ENCODE measurements around the gene DIP2C. TPM values are rescaled to one million over a fixed set of nuclear protein-coding genes. Genes with fewer than 3 reads are reported as not detected.

Gene DIP2C
- total RNA-seq, 2 experiments from 2014 or later: 2.0 to 2.3 TPM

- Mint-ChIP-seq H3K4me3 (no peak overlapping the region), H3K4me1 (peaks cover 4% of the 10 kb centered on the region), H3K27ac (no peak overlapping the region), H3K27me3 (peaks cover 8% of the 10 kb centered on the region), H3K9me3 (no peaks in the 10 kb centered on the region), H3K36me3 (ENCODE audit: low read depth) (no peaks in the 10 kb centered on the region)
- POLR2A ChIA-PET: no interaction called here
- CTCF ChIA-PET: no interaction called here
- no peak for DNase-seq
Observed at GRCh38 chr10:677750-678661, 11.5 kb downstream of the DIP2C start.

- ChIA-PET CTCF (no interaction called here), POLR2A (no interaction called here)
- Mint-ChIP-seq H3K4me3 (no peak overlapping the region), H3K9me3 (no peaks in the 10 kb centered on the region), H3K27me3 (peaks cover 8% of the 10 kb centered on the region), H3K27ac (no peak overlapping the region), H3K4me1 (peaks cover 4% of the 10 kb centered on the region), H3K36me3 (ENCODE audit: low read depth) (no peaks in the 10 kb centered on the region)
- no peak for DNase-seq
Observed at GRCh38 chr10:677038-677437, 12.4 kb downstream of the DIP2C start.

- CTCF ChIA-PET: no interaction called here
- POLR2A ChIA-PET: no interaction called here
- Mint-ChIP-seq H3K9me3 (no peaks in the 10 kb centered on the region), H3K27ac (no peak overlapping the region), H3K4me3 (no peak overlapping the region), H3K27me3 (peaks cover 8% of the 10 kb centered on the region), H3K4me1 (peaks cover 4% of the 10 kb centered on the region), H3K36me3 (ENCODE audit: low read depth) (no peaks in the 10 kb centered on the region)
- DNase-seq: no peak
Observed at GRCh38 chr10:676178-676577, 13.3 kb downstream of the DIP2C start.

- H3K4me3 Mint-ChIP-seq: no peak overlapping the region
- H3K36me3 Mint-ChIP-seq (ENCODE audit: low read depth): no peaks in the 10 kb centered on the region
- H3K27ac Mint-ChIP-seq: no peak overlapping the region
- H3K9me3 Mint-ChIP-seq: no peaks in the 10 kb centered on the region
- ChIA-PET CTCF (no interaction called here), POLR2A (no interaction called here)
- H3K4me1 Mint-ChIP-seq: peaks cover 4% of the 10 kb centered on the region
- H3K27me3 Mint-ChIP-seq: peaks cover 8% of the 10 kb centered on the region
- no peak for DNase-seq
Observed at GRCh38 chr10:675532-675931, 13.9 kb downstream of the DIP2C start.

GRCh38 chr10:673492-673891 is 16.0 kb downstream of the DIP2C start:
- peaks cover 8% of the 10 kb centered on the region for H3K27me3 Mint-ChIP-seq
- H3K27ac Mint-ChIP-seq: no peak overlapping the region
- no peak for DNase-seq
- CTCF ChIA-PET: no interaction called here
- peaks cover 4% of the 10 kb centered on the region for H3K4me1 Mint-ChIP-seq
- H3K9me3 Mint-ChIP-seq: peaks cover 10% of the 10 kb centered on the region
- no peak overlapping the region for H3K4me3 Mint-ChIP-seq
- H3K36me3 Mint-ChIP-seq (ENCODE audit: low read depth): no peaks in the 10 kb centered on the region
- POLR2A ChIA-PET: no interaction called here

GRCh38 chr10:672992-673391 is 16.5 kb downstream of the DIP2C start:
- H3K9me3 Mint-ChIP-seq: peaks cover 10% of the 10 kb centered on the region
- ChIA-PET POLR2A (no interaction called here), CTCF (no interaction called here)
- H3K4me3 Mint-ChIP-seq: no peak overlapping the region
- no peak for DNase-seq
- H3K36me3 Mint-ChIP-seq (ENCODE audit: low read depth): no peaks in the 10 kb centered on the region
- peaks cover 4% of the 10 kb centered on the region for H3K4me1 Mint-ChIP-seq
- H3K27me3 Mint-ChIP-seq: peaks cover 8% of the 10 kb centered on the region
- H3K27ac Mint-ChIP-seq: no peak overlapping the region

- peaks cover 10% of the 10 kb centered on the region for H3K9me3 Mint-ChIP-seq
- POLR2A ChIA-PET: no interaction called here
Observed at GRCh38 chr10:672203-672602, 17.3 kb downstream of the DIP2C start.

GRCh38 chr10:670990-671389 is 18.5 kb downstream of the DIP2C start:
- no peak overlapping the region for H3K27ac Mint-ChIP-seq
- POLR2A ChIA-PET: no interaction called here
- peaks cover 10% of the 10 kb centered on the region for H3K9me3 Mint-ChIP-seq
- H3K27me3 Mint-ChIP-seq: peaks cover 5% of the 10 kb centered on the region
- no peak overlapping the region for H3K4me3 Mint-ChIP-seq
- CTCF ChIA-PET: no interaction called here
- H3K4me1 Mint-ChIP-seq: no peaks in the 10 kb centered on the region
- no peak for DNase-seq
- no peaks in the 10 kb centered on the region for H3K36me3 Mint-ChIP-seq (ENCODE audit: low read depth)

More at GRCh38 chr10:672203-672602, 17.3 kb downstream of the DIP2C start:
- Mint-ChIP-seq H3K4me1 (peaks cover 3% of the 10 kb centered on the region), H3K27ac (no peak overlapping the region), H3K4me3 (no peak overlapping the region), H3K36me3 (ENCODE audit: low read depth) (no peaks in the 10 kb centered on the region), H3K27me3 (peaks cover 8% of the 10 kb centered on the region)
- no peak for DNase-seq
- CTCF ChIA-PET: no interaction called here

- no peaks in the 10 kb centered on the region for H3K27me3 Mint-ChIP-seq
- peaks cover 10% of the 10 kb centered on the region for H3K9me3 Mint-ChIP-seq
- no peak overlapping the region for H3K27ac Mint-ChIP-seq
- no peak overlapping the region for H3K4me3 Mint-ChIP-seq
- no peaks in the 10 kb centered on the region for H3K4me1 Mint-ChIP-seq
- no peaks in the 10 kb centered on the region for H3K36me3 Mint-ChIP-seq (ENCODE audit: low read depth)
- ChIA-PET POLR2A (no interaction called here), CTCF (no interaction called here)
- no peak for DNase-seq
Observed at GRCh38 chr10:670038-670437, 19.4 kb downstream of the DIP2C start.

- CTCF ChIA-PET: no interaction called here
- DNase-seq: no peak
- no peaks in the 10 kb centered on the region for H3K27me3 Mint-ChIP-seq
- no peaks in the 10 kb centered on the region for H3K36me3 Mint-ChIP-seq (ENCODE audit: low read depth)
- no peak overlapping the region for H3K27ac Mint-ChIP-seq
- no peak overlapping the region for H3K4me3 Mint-ChIP-seq
- peaks cover 10% of the 10 kb centered on the region for H3K9me3 Mint-ChIP-seq
- H3K4me1 Mint-ChIP-seq: no peaks in the 10 kb centered on the region
- POLR2A ChIA-PET: no interaction called here
Observed at GRCh38 chr10:668786-669485, 20.5 kb downstream of the DIP2C start.

GRCh38 chr10:667602-668143 is 21.8 kb downstream of the DIP2C start:
- H3K4me3 Mint-ChIP-seq: no peak overlapping the region
- H3K27ac Mint-ChIP-seq: no peak overlapping the region
- no peak for DNase-seq
- no peaks in the 10 kb centered on the region for H3K36me3 Mint-ChIP-seq (ENCODE audit: low read depth)
- H3K27me3 Mint-ChIP-seq: no peaks in the 10 kb centered on the region
- ChIA-PET CTCF (no interaction called here), POLR2A (no interaction called here)
- H3K9me3 Mint-ChIP-seq: peaks cover 10% of the 10 kb centered on the region
- no peaks in the 10 kb centered on the region for H3K4me1 Mint-ChIP-seq

GRCh38 chr10:667096-667495 is 22.4 kb downstream of the DIP2C start:
- CTCF ChIA-PET: no interaction called here
- H3K27ac Mint-ChIP-seq: no peak overlapping the region
- POLR2A ChIA-PET: no interaction called here
- H3K4me1 Mint-ChIP-seq: no peaks in the 10 kb centered on the region
- H3K36me3 Mint-ChIP-seq (ENCODE audit: low read depth): no peaks in the 10 kb centered on the region
- peaks cover 10% of the 10 kb centered on the region for H3K9me3 Mint-ChIP-seq
- DNase-seq: no peak
- no peak overlapping the region for H3K4me3 Mint-ChIP-seq
- H3K27me3 Mint-ChIP-seq: no peaks in the 10 kb centered on the region

GRCh38 chr10:666237-667012 is 23.0 kb downstream of the DIP2C start:
- ChIA-PET CTCF (no interaction called here), POLR2A (no interaction called here)
- Mint-ChIP-seq H3K36me3 (ENCODE audit: low read depth) (no peaks in the 10 kb centered on the region), H3K4me3 (no peak overlapping the region), H3K9me3 (peaks cover 10% of the 10 kb centered on the region), H3K27ac (no peak overlapping the region), H3K4me1 (no peaks in the 10 kb centered on the region), H3K27me3 (no peaks in the 10 kb centered on the region)
- no peak for DNase-seq

All from activated CD4-positive, alpha-beta T cell treated with anti-CD3 and anti-CD28 coated beads, Interleukin-2, amount 10 ng/mL, durations not matched to agents 7 days and 5 days (primary cell).